Gastroesophageal sphincter (tissue), 3 donors: ENCODE results near the gene CIZ1.

Source experiments
- CTCF ChIP-seq, 4 experiments: fragments of 200-600 bp in 2 of 4; fragments of 450-650 bp in 2 of 4; sonication (generic) in 1 of 4; IDR thresholded peaks; one replicate each; pipeline ENCODE4 v1.5.1; 2017 to 2019; ENCODE audit warnings: antibody characterized with exemption in 4 of 4, mild to moderate bottlenecking in 2 of 4, moderate library complexity in 2 of 4
- EP300 ChIP-seq: sonication (generic); formaldehyde crosslinking; IDR thresholded peaks from one replicate; pipeline ENCODE4 v1.6.1; 2017; ENCODE audit warnings: antibody characterized with exemption, mild to moderate bottlenecking
- POLR2A ChIP-seq, 2 donors: fragments of 450-650 bp; IDR thresholded peaks; one replicate each; pipeline ENCODE4 v1.6.1; 2017; ENCODE audit warnings: antibody characterized with exemption in 2 of 2, mild to moderate bottlenecking in 2 of 2, moderate library complexity in 1 of 2
- POLR2AphosphoS5 ChIP-seq: sonication (generic); formaldehyde crosslinking; IDR thresholded peaks from one replicate; pipeline ENCODE4 v1.6.1; 2017; ENCODE audit warnings: antibody characterized with exemption

GRCh38 chr9:128222880-128223670 lies 31.7 kb upstream of the CIZ1 start:
- TF ChIP-seq CTCF (IDR thresholded peaks at IDR 0.05) (no peak), POLR2AphosphoS5 (no peak), POLR2A (IDR thresholded peaks at IDR 0.05) (no peak), EP300 (no peak)
